HK-2 (cell line): ENCODE data around the gene CDC42BPA.

Experiments used
- DNase-seq: peaks from one replicate; pipeline ENCODE4 v3.0.0-alpha.2; 2018; ENCODE audit not compliant: unreplicated experiment

The CDC42BPA gene

GRCh38 chr1:226980565-226981385 is 337.5 kb downstream of the CDC42BPA start:
- no peak for DNase-seq

DNA sequence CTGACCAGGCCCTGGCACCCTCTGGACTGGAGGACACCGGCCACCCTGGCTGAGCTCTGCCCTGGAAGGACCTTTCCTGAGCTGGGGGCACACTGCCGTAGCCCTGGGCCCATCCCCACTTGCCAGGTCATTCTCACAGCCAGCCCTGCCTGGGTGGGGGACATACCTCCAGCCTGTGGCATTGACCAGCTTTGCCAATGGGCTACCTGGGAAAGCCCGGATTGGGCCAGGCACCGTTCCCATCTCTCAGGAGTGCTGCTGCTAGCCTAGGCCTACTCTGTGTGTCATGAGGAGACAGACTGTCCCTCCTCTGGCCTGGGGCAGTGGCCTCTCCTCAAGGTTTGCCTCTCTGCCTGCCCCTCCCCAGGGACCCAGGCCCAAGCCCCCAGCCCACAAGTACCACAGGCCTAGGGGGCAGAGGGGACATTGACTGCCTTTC is 338.2 kb downstream of the CDC42BPA start:
- no peak for DNase-seq

- no peak for DNase-seq
Observed at GRCh38 chr1:226979517-226980121, 338.7 kb downstream of the CDC42BPA start.

GRCh38 chr1:226979115-226979516 is 339.2 kb downstream of the CDC42BPA start:
- DNase-seq: no peak

DNA sequence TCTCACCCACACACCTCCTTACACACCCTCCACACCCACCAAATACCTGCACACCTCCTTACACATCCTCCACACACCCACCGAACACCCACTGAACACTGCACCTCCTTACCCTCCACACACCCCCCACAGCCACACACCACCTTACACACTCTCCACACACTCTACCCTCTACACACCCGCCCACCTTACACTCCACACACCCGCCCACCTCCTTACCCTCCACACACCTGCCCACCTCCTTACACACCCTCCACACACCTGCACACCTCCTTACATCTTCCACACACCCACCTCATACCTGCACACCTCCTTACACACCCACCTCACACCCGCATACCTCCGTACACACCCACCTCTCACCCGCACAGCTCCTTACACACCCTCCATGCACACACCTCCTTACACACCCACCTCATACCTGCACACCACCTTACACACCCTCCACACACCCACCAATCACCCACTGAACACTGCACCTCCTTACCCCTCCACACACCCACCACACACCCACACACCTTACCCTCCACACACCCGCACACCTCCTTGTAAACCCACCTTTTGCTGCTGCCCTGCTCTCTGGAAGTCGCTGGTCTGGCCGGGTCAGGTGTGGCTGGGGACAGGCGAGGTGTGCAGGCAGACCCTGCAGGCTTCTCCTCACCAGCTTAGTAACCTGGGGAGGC is 339.7 kb downstream of the CDC42BPA start:
- DNase-seq: no peak

DNA sequence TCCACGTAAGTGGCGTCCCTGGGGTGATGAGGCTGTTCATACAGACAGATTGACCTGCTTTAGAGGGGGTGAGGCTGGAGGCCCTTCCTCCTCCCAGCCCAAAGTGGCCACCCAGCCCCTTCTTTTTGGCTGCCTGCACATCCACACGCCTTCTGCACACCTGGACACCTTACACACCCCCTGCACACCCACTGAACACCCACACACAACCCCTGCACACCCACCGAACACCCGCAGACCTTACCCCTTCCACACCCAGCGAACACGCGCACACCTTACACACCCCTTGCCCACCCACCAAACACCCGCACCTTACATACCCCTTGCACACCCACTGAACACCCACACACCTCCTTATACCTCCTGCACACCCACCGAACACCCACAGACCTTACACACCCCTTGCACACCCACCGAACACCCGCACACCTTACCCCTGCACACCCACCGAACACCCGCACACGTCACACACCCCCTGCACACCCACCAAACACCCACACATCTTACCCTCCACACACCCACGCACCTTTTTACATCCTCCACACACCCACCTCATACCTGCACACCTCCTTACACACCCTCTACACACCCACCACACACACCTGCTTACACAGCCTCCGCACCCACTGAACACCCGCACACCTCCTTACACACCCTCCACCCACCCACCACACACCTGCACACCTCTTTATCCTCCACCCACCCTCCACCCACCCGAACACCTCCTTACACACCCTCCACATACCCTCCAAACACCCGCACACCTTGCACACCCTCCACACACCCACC is 340.5 kb downstream of the CDC42BPA start:
- no peak for DNase-seq

DNA sequence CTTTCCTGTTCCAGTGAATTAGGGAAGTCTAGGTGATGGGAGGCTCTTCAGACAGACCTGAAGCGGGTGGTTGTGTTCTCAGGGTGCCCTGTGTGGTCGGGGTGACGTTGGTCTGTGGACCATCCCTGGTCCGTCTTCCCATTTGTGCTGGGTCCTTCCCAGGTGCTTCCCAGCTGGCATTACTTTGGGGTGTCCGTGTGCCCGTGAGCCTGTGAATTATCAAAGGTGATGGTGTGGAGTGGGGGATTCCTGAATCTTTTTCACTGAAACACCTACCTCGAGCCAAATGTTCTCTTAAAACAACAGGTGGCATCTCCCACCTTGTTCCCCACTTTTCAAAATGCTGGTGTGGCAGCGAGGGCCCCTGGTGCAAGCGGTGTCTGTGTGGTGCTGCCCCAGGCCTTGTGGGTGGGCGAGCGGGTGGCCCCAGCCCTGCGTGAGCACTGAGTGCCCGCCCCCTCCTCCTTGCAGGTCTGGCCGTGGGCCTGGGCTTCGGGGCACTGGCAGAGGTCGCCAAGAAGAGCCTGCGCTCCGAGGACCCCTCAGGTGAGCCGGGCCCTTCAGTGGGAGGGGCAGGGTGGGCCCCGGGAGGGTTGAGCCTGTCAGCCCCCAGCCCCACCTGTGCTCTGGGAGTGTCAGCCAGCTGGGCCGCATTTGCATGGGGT is 341.2 kb downstream of the CDC42BPA start:
- DNase-seq: no peak

GRCh38 chr1:226976276-226976977 is 341.9 kb downstream of the CDC42BPA start:
- DNase-seq: no peak

- DNase-seq: no peak
Observed at GRCh38 chr1:226975259-226976250, 342.7 kb downstream of the CDC42BPA start.

DNA sequence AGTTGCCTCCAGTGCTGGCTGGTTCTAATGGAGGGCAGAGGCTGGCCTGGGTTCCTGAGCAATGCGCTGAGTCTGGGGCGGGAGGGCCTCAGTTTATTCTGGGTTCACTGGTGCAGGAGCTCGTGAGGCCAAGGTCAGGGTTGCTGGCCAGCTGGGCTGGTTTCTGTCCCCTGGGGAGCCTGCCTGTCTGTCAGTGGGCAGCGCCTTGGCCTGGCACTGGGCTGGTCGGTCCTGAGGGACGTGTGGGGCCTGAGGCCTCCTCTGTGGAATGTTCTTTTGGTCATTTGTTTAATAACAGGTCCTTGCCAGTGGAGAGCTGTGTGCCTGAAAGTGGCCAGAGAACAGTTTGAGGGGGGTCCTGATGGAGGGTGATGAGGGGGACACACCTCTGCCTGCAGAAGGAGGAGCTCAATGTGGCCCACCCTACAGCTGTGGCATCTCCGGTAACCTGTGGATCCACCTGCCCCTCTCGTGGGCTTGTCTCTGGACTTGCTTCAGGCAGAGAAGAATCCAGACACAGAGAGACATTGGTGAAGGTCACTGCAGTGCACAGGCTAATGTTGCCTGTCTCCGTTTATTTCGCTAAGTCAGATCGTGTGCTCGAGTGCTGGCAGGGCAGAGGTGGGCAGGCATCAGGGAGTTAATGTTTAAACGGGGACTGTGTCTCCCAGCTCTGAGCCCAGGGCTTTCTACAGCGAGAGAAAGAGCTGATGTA is 343.6 kb downstream of the CDC42BPA start:
- no peak for DNase-seq

- DNase-seq: no peak
Observed at GRCh38 chr1:226973898-226974543, 344.3 kb downstream of the CDC42BPA start.

- no peak for DNase-seq
Observed at GRCh38 chr1:226973371-226973897, 344.9 kb downstream of the CDC42BPA start.

GRCh38 chr1:226972931-226973330 is 345.4 kb downstream of the CDC42BPA start:
- DNase-seq: no peak

DNA sequence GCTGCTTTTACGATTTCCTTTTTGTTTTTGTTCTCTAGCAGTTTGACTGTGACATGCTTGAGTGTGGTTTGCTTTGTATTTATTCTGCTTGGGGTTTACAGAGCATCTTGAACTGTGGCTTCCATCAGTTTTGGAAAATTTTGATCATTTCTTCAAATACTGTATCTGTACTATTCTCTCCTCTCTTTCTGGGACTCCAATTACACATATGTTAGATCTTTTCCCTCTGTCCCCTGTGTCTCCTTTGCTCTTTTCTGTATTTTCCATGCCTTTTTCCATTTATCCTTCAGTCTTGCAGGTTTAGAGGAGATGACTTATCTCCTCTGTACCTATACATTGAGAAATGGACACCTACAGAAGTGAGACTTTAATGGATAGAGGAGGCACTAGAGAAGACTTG is 346.5 kb downstream of the CDC42BPA start:
- DNase-seq: no peak

DNA sequence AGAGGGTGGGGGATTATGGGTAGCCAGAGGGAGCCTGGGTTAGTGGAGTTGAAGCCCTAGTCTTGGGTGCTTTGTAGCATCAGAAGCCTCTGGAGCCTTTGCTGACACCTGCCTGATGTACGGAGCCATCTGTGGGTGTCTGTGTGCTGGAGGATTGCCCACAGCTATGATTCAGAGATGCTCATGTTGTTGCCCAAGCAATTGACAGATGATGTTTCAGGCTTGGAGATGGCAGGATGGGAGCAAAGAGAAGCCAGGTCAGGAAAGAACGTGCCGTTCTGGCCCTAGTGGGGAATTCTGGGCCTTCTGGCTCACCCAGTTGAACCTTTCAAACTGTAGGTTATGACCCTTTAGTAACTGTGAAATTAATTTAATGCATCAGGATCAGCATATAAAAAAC is 350.6 kb downstream of the CDC42BPA start:
- no peak for DNase-seq

GRCh38 chr1:226966683-226967082 is 351.6 kb downstream of the CDC42BPA start:
- DNase-seq: no peak

DNA sequence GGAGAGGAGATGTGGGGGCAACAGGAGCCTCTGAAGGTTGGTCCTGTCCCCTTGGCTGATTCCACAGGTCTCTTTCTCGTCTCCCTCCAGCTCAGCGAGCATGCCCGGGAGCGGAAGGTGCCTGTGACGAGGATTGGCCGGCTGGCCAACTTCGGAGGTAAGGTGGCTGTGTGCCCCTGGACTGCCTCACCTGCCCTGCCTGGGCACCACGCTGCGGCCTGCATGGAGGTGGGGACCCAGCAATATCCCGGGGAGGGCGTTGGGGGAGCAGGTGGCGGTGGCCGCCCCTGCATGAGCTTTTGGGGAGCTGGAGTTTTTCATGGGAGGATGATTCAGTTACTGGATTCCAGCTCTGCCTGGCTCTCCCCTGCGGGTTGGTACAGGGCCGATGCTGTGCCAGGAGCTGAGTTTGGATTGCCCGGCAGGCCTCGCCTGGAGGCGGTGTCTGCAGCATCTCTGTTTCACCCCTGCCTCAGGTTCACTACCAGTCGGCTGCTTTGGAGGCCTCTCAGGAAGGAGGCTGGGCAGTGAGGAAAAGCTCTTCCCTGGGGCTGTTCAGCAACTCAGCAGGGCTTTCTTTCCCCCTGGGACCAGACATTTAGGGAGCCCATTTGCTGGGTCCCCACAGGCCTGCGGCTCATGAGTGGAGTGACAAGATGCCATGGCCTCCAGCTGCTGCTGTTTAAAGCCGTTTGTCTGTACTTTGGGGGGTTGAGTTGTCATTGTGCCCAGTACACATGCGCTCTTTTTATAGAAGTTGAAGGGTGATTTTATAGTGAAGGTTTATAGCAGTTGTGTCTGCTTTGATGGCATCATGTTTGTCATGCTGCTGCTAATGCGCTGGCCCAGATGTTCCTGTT is 352.5 kb downstream of the CDC42BPA start:
- DNase-seq: no peak
